Ishikawa (cell line): ENCODE results near the gene RPGRIP1L.

Experiments used
- CEBPB ChIP-seq: IDR thresholded peaks from 2 replicates; pipeline ENCODE4 v1.6.1; 2012
- EP300 ChIP-seq: IDR thresholded peaks from 2 replicates; pipeline ENCODE4 v1.6.1; 2012; ENCODE audit warnings: borderline replicate concordance
- MAX ChIP-seq: IDR thresholded peaks from 2 replicates; pipeline ENCODE4 v1.6.1; 2012
- REST ChIP-seq: IDR thresholded peaks from 2 replicates; pipeline ENCODE4 v1.6.1; 2012; ENCODE audit warnings: low read depth, mild to moderate bottlenecking

GRCh38 chr16:53668869-53669268 lies 34.8 kb downstream of the RPGRIP1L start:
- no peak for TF ChIP-seq MAX
- no peak for TF ChIP-seq REST
- TF ChIP-seq CEBPB = no peak
- no peak for TF ChIP-seq EP300
